Urothelium cell line (cell line): ENCODE data around the gene UNC119B.

Source experiments
- DNase-seq: peaks from one replicate; pipeline ENCODE4 v3.0.0; 2011; ENCODE audit warnings: low spot score, mixed read lengths
- FAIRE-seq: peaks from 2 replicates; lab custom pipeline; 2011; peaks lifted over from hg19 to GRCh38; lab: Jason Lieb, UNC

The UNC119B gene

DNA sequence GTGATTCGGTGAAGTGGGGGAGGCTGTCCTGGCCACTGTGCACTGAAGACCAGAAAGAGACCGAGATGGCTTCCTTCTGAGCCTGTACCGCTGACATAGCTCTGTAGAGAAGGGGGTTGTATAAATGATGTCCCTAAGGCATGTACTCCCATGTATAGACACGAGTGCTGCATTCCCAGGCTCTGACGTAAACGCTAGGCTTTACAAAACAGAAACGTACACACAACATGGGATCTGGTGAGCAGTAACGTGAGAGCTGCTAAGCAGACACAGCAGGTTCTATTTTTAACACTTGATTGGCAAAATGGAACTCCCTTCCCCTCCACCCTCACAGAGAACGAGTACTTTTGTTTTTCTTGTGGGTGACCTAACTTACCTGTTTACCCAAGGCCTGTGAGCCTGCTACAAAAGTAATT lies 51.3 kb downstream of the UNC119B start:
- DNase-seq (no peak), FAIRE-seq (no peak)

GRCh38 chr12:120762086-120762485 lies 51.8 kb downstream of the UNC119B start:
- FAIRE-seq = no peak
- no peak for DNase-seq

DNA sequence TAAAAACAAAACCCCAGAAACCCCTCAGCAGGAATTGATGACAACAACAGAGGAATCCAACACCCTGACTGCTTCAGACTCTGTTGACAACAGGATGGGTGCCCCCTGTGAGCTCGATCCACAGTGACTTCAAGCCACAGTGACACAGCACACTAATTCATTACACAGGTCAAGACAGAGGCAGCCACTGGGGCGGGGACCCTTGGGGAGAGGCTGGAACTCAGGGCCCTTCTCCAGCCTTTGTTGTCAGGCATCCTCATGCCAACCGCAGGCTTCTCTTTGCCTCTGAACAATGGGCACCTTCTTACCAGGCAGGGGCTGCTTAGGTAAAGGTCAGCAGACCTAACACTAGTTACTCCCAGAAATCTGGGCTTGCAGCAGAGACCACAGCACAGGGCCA lies 53.0 kb downstream of the UNC119B start:
- DNase-seq (no peak), FAIRE-seq (no peak)

DNA sequence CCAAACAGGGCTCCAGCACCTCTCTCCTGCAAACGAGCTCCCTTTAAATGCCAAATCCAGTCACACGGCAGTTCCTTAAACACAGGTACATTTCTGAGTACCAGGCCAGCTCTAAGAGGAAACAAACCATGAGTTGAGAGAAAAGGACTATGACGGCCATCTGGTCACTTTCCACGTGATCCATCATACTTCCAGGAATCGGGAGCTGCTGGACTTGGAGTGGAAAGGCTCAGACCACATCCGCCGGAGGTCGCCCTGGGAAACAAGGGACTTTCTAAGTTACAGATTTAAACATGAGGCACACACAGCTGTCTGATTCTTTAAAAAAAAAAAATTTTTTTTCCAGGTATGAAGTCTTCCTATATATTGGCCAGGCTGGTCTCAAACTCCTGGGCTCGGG lies 54.6 kb downstream of the UNC119B start:
- DNase-seq = no peak
- no peak for FAIRE-seq

DNA sequence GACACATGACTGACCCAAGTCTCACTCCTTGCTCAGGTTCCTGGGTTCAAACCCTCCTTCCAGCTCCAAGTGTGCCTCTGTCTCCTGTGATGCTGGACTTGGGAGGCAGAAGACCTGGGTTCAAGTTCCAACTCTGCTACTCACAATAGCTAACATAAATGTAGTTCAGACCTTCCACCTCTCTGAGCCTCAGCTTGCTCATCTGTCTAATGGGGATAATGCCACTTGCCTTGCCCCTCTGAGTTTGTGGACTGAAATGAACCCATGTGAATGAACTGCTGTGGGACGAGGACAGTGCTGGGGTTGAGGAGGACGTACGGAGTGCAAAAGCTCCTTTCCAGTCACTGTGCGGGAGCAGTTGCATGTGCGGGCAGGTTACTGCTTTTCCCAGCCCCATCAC lies 56.3 kb downstream of the UNC119B start:
- no peak for FAIRE-seq
- DNase-seq = no peak

DNA sequence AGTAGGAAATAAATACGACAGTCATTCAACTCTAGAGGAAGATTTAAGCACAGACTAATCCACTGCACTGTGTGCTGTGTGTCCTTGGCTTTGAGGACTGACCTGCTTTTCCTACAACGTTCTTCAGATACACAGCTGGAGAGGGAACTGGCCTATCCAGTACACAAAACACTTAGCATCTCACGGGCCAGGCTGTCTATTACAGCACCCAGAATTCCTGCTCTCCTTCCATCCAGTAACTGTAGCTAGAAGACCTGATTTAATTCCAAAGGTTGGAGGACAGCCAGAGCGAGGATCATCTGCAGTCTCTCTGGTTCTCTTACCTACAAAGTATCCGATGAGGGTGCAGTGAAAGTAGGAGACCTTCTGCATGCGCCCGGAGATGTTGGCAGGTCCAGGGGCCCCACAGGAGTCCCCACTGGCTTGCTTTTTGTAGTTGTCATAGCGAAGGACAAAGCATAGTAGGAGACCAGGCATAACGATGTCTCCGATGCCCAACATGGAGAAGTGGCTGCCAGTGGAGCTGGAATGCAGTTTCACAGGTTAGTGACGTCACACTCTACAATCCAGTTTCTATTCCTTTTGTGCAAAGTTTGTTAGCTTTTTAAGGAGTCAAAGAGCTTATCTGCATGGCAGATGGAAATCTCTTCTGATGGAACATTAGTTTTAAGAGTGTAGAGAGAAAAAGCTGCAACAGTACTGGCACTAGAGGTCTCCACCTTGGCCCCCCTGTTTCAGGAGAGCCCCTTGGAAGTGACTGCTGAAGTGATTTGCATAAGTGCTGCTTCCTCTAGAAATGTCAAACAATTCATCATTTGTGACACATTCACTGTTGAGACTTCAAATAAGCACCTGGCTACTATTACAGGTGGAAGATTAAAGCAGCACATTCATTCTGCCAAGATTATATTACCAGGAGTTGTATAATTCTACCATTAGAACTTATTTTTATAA lies 57.1 kb downstream of the UNC119B start:
- FAIRE-seq (no peak), DNase-seq (no peak)

GRCh38 chr12:120771097-120771496 lies 60.8 kb downstream of the UNC119B start:
- FAIRE-seq (no peak), DNase-seq (no peak)
